ENCODE data around the gene ABCB10.

- TF ChIP-seq CTCF (conservative IDR thresholded peaks at IDR 0.05) (no peak), ZFX (IDR thresholded peaks at IDR 0.05) (no peak)
Observed at GRCh38 chr1:229562686-229563085, 4.2 kb upstream of the ABCB10 start.
